HepG2 (cell line): ENCODE results near the gene RPEL1. TPM values are rescaled to one million over a fixed set of nuclear protein-coding genes. Genes with fewer than 3 reads are reported as not detected.

Experiments used
- BHLHE40 ChIP-seq: IDR thresholded peaks from 2 replicates; pipeline ENCODE4 v1.6.1; 2011; ENCODE audit warnings: low read length, improper control_type of control experiment
- ELF3 ChIP-seq: IDR thresholded peaks from 2 replicates; pipeline ENCODE4 v1.6.1; 2016; ENCODE audit warnings: missing genetic modification reagents, missing compliant biosample characterization
- ETS1 ChIP-seq: sonication (generic); formaldehyde crosslinking; IDR thresholded peaks from 2 replicates; pipeline ENCODE4 v1.4.0; 2020; ENCODE audit warnings: missing genetic modification reagents
- FOXA3 ChIP-seq: IDR thresholded peaks from 2 replicates; pipeline ENCODE4 v1.6.1; 2016; ENCODE audit warnings: missing genetic modification reagents, missing compliant biosample characterization
- GABPA ChIP-seq, 2 experiments: IDR thresholded peaks; 2 replicates each; pipeline ENCODE4 v1.6.1; 2011 to 2016; ENCODE audit warnings: low read depth in 2 of 2, low read length in 1 of 2, missing biosample characterization in 1 of 2, missing genetic modification characterization in 1 of 2
- MXD4 ChIP-seq: IDR thresholded peaks from 2 replicates; pipeline ENCODE4 v1.6.1; 2016; ENCODE audit warnings: mild to moderate bottlenecking, missing biosample characterization, missing genetic modification reagents
- NCOA5 ChIP-seq: sonication (generic); formaldehyde crosslinking; IDR thresholded peaks from 2 replicates; pipeline ENCODE4 v1.4.0; 2020; ENCODE audit warnings: missing genetic modification reagents
- NFATC3 ChIP-seq: sonication (generic); formaldehyde crosslinking; IDR thresholded peaks from 2 replicates; pipeline ENCODE4 v1.5.1; 2020; ENCODE audit warnings: mild to moderate bottlenecking, missing genetic modification reagents
- PPARG ChIP-seq: conservative IDR thresholded peaks from 2 replicates; pipeline ENCODE4 v1.6.1; 2016; ENCODE audit warnings: missing biosample characterization, missing genetic modification reagents
- SALL1 ChIP-seq: sonication (generic); formaldehyde crosslinking; IDR thresholded peaks from 2 replicates; pipeline ENCODE4 v1.8.0; 2022; ENCODE audit warnings: mild to moderate bottlenecking, missing genetic modification reagents
- SIN3A ChIP-seq: IDR thresholded peaks from 2 replicates; pipeline ENCODE4 v1.6.1; 2011; ENCODE audit warnings: low read depth, mild to moderate bottlenecking, control low read depth, low read length, borderline replicate concordance
- SP1 ChIP-seq, 2 experiments: fragments of 450-650 bp in 1 of 2; sonication (generic) in 1 of 2; formaldehyde crosslinking in 1 of 2; IDR thresholded peaks; 2 replicates each; pipeline versions ENCODE4 v1.4.0 to v1.6.1; 2016 to 2020; ENCODE audit warnings: missing genetic modification reagents in 1 of 2
- XBP1 ChIP-seq: sonication (generic); formaldehyde crosslinking; IDR thresholded peaks from 2 replicates; pipeline ENCODE4 v1.5.0; 2020; ENCODE audit warnings: missing genetic modification reagents
- YEATS2 ChIP-seq: sonication (generic); formaldehyde crosslinking; IDR thresholded peaks from 2 replicates; pipeline ENCODE4 v1.4.0; 2020; ENCODE audit warnings: missing genetic modification reagents, borderline replicate concordance
- ZNF558 ChIP-seq: sonication (generic); formaldehyde crosslinking; IDR thresholded peaks from 2 replicates; pipeline ENCODE4 v1.9.0; 2022; ENCODE audit warnings: mild to moderate bottlenecking, missing genetic modification reagents, borderline replicate concordance
- ZNF574 ChIP-seq: sonication (generic); formaldehyde crosslinking; IDR thresholded peaks from 2 replicates; pipeline ENCODE4 v1.4.0; 2020; ENCODE audit warnings: missing genetic modification reagents
- polyA plus RNA-seq, 8 experiments: library from polyadenylated mRNA; depleted of rRNA in 3 of 8; stranded (reverse) in 7 of 8; unstranded in 1 of 8; fragments of >200 nt; fragmentation: Illumina TruSeq in 4 of 8; extraction: Trizol in 4 of 8; gene quantifications; 2 replicates each; pipeline versions ENCODE4 v1.2.1 to v1.2.3, GENCODE V29; 2011 to 2016; ENCODE audit warnings: low read depth in 4 of 8, missing spikeins in 1 of 8, mixed read lengths in 1 of 8; ENCODE audit not compliant: insufficient read depth in 1 of 8
- total RNA-seq, 5 experiments: library from RNA; depleted of rRNA; stranded (reverse); fragments of >200 nt; fragmentation: Illumina TruSeq; extraction: Trizol; gene quantifications; 2 replicates each; pipeline ENCODE4 v1.2.3, GENCODE V29; 2016; ENCODE audit warnings: low read depth in 1 of 5
- TF ChIP-seq, protein P1 (sequence below): sonication (generic); formaldehyde crosslinking; IDR thresholded peaks from 2 replicates; pipeline ENCODE4 v1.4.0; 2020; ENCODE audit warnings: missing genetic modification reagents
- TF ChIP-seq, protein P2 (sequence below): sonication (generic); formaldehyde crosslinking; IDR thresholded peaks from 2 replicates; pipeline ENCODE4 v1.9.0; 2022; ENCODE audit warnings: low read depth, missing genetic modification reagents
- TF ChIP-seq, protein P3 (sequence below): sonication (generic); formaldehyde crosslinking; conservative IDR thresholded peaks from 2 replicates; pipeline ENCODE4 v1.8.0; 2022; ENCODE audit warnings: low read depth, missing genetic modification reagents
- TF ChIP-seq, protein P4 (sequence below): sonication (generic); formaldehyde crosslinking; IDR thresholded peaks from 2 replicates; pipeline ENCODE4 v1.5.0; 2020; ENCODE audit warnings: missing genetic modification reagents

Gene RPEL1
- total and polyA plus RNA-seq, 2 of the 13 experiments (the other 11 are each of a cell fraction or from before 2014, with no cell fraction given), result 0.04 to 0.07 TPM

- TF ChIP-seq, protein P1, sequence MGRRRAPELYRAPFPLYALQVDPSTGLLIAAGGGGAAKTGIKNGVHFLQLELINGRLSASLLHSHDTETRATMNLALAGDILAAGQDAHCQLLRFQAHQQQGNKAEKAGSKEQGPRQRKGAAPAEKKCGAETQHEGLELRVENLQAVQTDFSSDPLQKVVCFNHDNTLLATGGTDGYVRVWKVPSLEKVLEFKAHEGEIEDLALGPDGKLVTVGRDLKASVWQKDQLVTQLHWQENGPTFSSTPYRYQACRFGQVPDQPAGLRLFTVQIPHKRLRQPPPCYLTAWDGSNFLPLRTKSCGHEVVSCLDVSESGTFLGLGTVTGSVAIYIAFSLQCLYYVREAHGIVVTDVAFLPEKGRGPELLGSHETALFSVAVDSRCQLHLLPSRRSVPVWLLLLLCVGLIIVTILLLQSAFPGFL (CRISPR knock-in tag), result no peak
- TF ChIP-seq, protein P2, sequence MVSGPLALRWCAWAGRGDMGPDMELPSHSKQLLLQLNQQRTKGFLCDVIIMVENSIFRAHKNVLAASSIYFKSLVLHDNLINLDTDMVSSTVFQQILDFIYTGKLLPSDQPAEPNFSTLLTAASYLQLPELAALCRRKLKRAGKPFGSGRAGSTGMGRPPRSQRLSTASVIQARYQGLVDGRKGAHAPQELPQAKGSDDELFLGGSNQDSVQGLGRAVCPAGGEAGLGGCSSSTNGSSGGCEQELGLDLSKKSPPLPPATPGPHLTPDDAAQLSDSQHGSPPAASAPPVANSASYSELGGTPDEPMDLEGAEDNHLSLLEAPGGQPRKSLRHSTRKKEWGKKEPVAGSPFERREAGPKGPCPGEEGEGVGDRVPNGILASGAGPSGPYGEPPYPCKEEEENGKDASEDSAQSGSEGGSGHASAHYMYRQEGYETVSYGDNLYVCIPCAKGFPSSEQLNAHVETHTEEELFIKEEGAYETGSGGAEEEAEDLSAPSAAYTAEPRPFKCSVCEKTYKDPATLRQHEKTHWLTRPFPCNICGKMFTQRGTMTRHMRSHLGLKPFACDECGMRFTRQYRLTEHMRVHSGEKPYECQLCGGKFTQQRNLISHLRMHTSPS (CRISPR knock-in tag), result no peak
- TF ChIP-seq NFATC3 (no peak), PPARG (no peak), GABPA (IDR thresholded peaks at IDR 0.05; ENCODE audit: low read depth, low read length) (no peak), GABPA (CRISPR knock-in tag; IDR thresholded peaks at IDR 0.05; ENCODE audit: low read depth) (no peak), SIN3A (no peak), ETS1 (no peak), XBP1 (CRISPR knock-in tag) (no peak), SALL1 (CRISPR knock-in tag) (peak; percentile 73), BHLHE40 (no peak), ELF3 (CRISPR knock-in tag) (no peak), NCOA5 (CRISPR knock-in tag) (no peak), MXD4 (CRISPR knock-in tag) (no peak), YEATS2 (CRISPR knock-in tag) (no peak), FOXA3 (CRISPR knock-in tag) (no peak), ZNF574 (CRISPR knock-in tag) (no peak), ZNF558 (CRISPR knock-in tag) (no peak; the same call in 1 of the 2 replicates), SP1 (IDR thresholded peaks at IDR 0.05) (no peak), SP1 (CRISPR knock-in tag; IDR thresholded peaks at IDR 0.05) (no peak)
- TF ChIP-seq, protein P3, sequence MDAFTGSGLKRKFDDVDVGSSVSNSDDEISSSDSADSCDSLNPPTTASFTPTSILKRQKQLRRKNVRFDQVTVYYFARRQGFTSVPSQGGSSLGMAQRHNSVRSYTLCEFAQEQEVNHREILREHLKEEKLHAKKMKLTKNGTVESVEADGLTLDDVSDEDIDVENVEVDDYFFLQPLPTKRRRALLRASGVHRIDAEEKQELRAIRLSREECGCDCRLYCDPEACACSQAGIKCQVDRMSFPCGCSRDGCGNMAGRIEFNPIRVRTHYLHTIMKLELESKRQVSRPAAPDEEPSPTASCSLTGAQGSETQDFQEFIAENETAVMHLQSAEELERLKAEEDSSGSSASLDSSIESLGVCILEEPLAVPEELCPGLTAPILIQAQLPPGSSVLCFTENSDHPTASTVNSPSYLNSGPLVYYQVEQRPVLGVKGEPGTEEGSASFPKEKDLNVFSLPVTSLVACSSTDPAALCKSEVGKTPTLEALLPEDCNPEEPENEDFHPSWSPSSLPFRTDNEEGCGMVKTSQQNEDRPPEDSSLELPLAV (CRISPR knock-in tag), result no peak
- TF ChIP-seq, protein P4, sequence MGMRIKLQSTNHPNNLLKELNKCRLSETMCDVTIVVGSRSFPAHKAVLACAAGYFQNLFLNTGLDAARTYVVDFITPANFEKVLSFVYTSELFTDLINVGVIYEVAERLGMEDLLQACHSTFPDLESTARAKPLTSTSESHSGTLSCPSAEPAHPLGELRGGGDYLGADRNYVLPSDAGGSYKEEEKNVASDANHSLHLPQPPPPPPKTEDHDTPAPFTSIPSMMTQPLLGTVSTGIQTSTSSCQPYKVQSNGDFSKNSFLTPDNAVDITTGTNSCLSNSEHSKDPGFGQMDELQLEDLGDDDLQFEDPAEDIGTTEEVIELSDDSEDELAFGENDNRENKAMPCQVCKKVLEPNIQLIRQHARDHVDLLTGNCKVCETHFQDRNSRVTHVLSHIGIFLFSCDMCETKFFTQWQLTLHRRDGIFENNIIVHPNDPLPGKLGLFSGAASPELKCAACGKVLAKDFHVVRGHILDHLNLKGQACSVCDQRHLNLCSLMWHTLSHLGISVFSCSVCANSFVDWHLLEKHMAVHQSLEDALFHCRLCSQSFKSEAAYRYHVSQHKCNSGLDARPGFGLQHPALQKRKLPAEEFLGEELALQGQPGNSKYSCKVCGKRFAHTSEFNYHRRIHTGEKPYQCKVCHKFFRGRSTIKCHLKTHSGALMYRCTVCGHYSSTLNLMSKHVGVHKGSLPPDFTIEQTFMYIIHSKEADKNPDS, result no peak
Measured at GRCh38 chr10:103278862-103279298, 33.2 kb downstream of the RPEL1 start (continued).
